ENCODE data around the gene PRKAG3.

Gene PRKAG3

GRCh38 chr2:218871345-218872302 lies 40.0 kb upstream of the PRKAG3 start:
- Histone ChIP-seq H3K27ac (ENCODE audit: low read length) (no peak overlapping the region), H3K79me2 (ENCODE audit: insufficient read depth, low read length) (no peaks in the 10 kb centered on the region), H2AFZ (ENCODE audit: low read depth, low read length) (no peak overlapping the region), H3K9ac (ENCODE audit: low read depth, low read length) (no peak overlapping the region), H3K9me3 (ENCODE audit: insufficient read depth, low read length, severe bottlenecking) (no peaks in the 10 kb centered on the region), H3K27me3 (ENCODE audit: insufficient read depth, low read length, poor library complexity) (peaks cover 4% of the 10 kb centered on the region), H3K4me1 (ENCODE audit: insufficient read depth, low read length) (no peaks in the 10 kb centered on the region), H4K20me1 (ENCODE audit: insufficient read depth, low read length) (0 out of 2 replicates have a peak, but pooled peaks cover under 1% of the 10 kb centered on the region), H3K4me2 (ENCODE audit: insufficient read depth, low read length) (no peak overlapping the region), H3K4me3 (ENCODE audit: low read depth in 1 of 2, low read length in 2 of 2) (no peak overlapping the region), H3K36me3 (ENCODE audit: insufficient read depth, low read length) (no peaks in the 10 kb centered on the region)
- ATAC-seq (ENCODE audit: insufficient read depth, low read depth): no peak
- TF ChIP-seq EZH2 (IDR thresholded peaks at IDR 0.05; ENCODE audit: borderline replicate concordance, low read depth, low read length, severe bottlenecking): no peak
- TF ChIP-seq, protein P1, sequence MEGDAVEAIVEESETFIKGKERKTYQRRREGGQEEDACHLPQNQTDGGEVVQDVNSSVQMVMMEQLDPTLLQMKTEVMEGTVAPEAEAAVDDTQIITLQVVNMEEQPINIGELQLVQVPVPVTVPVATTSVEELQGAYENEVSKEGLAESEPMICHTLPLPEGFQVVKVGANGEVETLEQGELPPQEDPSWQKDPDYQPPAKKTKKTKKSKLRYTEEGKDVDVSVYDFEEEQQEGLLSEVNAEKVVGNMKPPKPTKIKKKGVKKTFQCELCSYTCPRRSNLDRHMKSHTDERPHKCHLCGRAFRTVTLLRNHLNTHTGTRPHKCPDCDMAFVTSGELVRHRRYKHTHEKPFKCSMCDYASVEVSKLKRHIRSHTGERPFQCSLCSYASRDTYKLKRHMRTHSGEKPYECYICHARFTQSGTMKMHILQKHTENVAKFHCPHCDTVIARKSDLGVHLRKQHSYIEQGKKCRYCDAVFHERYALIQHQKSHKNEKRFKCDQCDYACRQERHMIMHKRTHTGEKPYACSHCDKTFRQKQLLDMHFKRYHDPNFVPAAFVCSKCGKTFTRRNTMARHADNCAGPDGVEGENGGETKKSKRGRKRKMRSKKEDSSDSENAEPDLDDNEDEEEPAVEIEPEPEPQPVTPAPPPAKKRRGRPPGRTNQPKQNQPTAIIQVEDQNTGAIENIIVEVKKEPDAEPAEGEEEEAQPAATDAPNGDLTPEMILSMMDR (IDR thresholded peaks at IDR 0.05; ENCODE audit: borderline replicate concordance, extremely low read depth, low read length, poor library complexity, severe bottlenecking): no peak
- DNase-seq: no peak

- H2AFZ ChIP-seq (ENCODE audit: low read depth, low read length): no peak overlapping the region
- H4K20me1 ChIP-seq (ENCODE audit: insufficient read depth, low read length): no peaks in the 10 kb centered on the region
- H3K4me3 ChIP-seq (ENCODE audit: low read depth in 1 of 2, low read length in 2 of 2): no peak overlapping the region
Measured at GRCh38 chr2:218870984-218871344, 39.4 kb upstream of the PRKAG3 start.

GRCh38 chr2:218869064-218869463 lies 37.5 kb upstream of the PRKAG3 start:
- no peak overlapping the region for H3K27ac ChIP-seq (ENCODE audit: low read length)
- ATAC-seq (ENCODE audit: insufficient read depth, low read depth) (no peak), DNase-seq (no peak)
- no peaks in the 10 kb centered on the region for H3K4me1 ChIP-seq (ENCODE audit: insufficient read depth, low read length)
- H3K4me3 ChIP-seq (ENCODE audit: low read depth in 1 of 2, low read length in 2 of 2): no peak overlapping the region
- no peaks in the 10 kb centered on the region for H3K36me3 ChIP-seq (ENCODE audit: insufficient read depth, low read length)
- no peaks in the 10 kb centered on the region for H3K9me3 ChIP-seq (ENCODE audit: insufficient read depth, low read length, severe bottlenecking)
- peaks cover 4% of the 10 kb centered on the region for H3K27me3 ChIP-seq (ENCODE audit: insufficient read depth, low read length, poor library complexity)
- no peak overlapping the region for H2AFZ ChIP-seq (ENCODE audit: low read depth, low read length)
- no peaks in the 10 kb centered on the region for H4K20me1 ChIP-seq (ENCODE audit: insufficient read depth, low read length)
- TF ChIP-seq EZH2 (IDR thresholded peaks at IDR 0.05; ENCODE audit: borderline replicate concordance, low read depth, low read length, severe bottlenecking): no peak
- TF ChIP-seq, protein P1 (IDR thresholded peaks at IDR 0.05; ENCODE audit: borderline replicate concordance, extremely low read depth, low read length, poor library complexity, severe bottlenecking): no peak
- no peak overlapping the region for H3K4me2 ChIP-seq (ENCODE audit: insufficient read depth, low read length)
- H3K9ac ChIP-seq (ENCODE audit: low read depth, low read length): no peak overlapping the region
- H3K79me2 ChIP-seq (ENCODE audit: insufficient read depth, low read length): no peaks in the 10 kb centered on the region

More at GRCh38 chr2:218870984-218871344, 39.4 kb upstream of the PRKAG3 start:
- no peaks in the 10 kb centered on the region for H3K36me3 ChIP-seq (ENCODE audit: insufficient read depth, low read length)
- H3K4me2 ChIP-seq (ENCODE audit: insufficient read depth, low read length): no peak overlapping the region
- no peaks in the 10 kb centered on the region for H3K79me2 ChIP-seq (ENCODE audit: insufficient read depth, low read length)
- no peaks in the 10 kb centered on the region for H3K9me3 ChIP-seq (ENCODE audit: insufficient read depth, low read length, severe bottlenecking)
- no peak overlapping the region for H3K27ac ChIP-seq (ENCODE audit: low read length)
- no peak overlapping the region for H3K9ac ChIP-seq (ENCODE audit: low read depth, low read length)
- ATAC-seq (ENCODE audit: insufficient read depth, low read depth): no peak
- DNase-seq: no peak
- H3K27me3 ChIP-seq (ENCODE audit: insufficient read depth, low read length, poor library complexity): peaks cover 4% of the 10 kb centered on the region
- TF ChIP-seq, protein P1 (IDR thresholded peaks at IDR 0.05; ENCODE audit: borderline replicate concordance, extremely low read depth, low read length, poor library complexity, severe bottlenecking): no peak
- no peak for TF ChIP-seq EZH2 (IDR thresholded peaks at IDR 0.05; ENCODE audit: borderline replicate concordance, low read depth, low read length, severe bottlenecking)
- no peaks in the 10 kb centered on the region for H3K4me1 ChIP-seq (ENCODE audit: insufficient read depth, low read length)
